NCI-H526 treated with DMSO at 0.1 percent for 48 hours (cell line): ENCODE measurements around the gene VPS29.
A peak's percentile ranks its signal among the peaks of the same experiment; 100 is the strongest.
"Not testable (repeated sequence)": the region's sequence is repeated elsewhere in the genome, so short reads cannot be mapped to it uniquely, and the experiment has no call there.

ENCODE experiments used
- DNase-seq: peaks from one replicate; lab custom pipeline; 2025; lab: John Stamatoyannopoulos, UW

Gene VPS29

DNA sequence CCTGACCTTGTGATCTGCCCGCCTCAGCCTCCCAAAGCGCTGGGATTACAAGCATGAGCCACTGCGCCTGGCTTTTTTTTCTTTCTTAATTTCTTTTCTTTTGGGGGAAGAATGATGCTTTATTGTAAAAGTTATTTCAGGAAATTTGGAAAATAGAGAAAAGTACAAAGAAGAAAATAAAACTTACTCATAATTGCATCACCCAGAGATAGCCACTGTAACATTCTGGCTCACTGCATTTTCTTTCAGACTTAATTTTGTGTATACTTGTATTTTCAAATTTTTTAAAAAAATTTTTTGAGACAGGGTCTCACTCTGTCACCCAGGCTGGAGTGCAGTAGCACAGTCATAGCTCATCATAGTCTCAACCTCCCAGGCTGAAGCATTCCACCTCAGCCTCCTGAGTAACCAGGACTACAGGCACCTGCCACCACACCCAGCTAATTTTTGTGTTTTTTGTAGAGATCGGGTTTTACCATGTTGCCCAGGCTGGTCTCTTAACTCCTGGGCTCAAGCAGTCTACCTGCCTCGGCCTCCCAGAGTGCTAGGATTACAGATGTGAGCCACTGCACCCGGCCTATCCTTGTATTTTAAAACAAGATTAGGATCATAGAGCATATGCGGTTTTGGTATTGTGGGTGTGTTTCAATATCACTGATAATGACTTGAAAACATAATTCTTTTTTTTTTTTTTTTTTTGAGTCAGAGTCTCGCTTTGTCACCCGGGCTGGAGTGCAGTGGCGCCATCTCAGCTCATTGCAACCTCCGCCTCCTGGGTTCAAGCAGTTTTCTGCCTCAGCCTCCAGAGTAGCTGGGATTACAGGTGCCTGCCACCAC lies 19.2 kb upstream of the VPS29 start:
- not testable (repeated sequence) for DNase-seq

DNA sequence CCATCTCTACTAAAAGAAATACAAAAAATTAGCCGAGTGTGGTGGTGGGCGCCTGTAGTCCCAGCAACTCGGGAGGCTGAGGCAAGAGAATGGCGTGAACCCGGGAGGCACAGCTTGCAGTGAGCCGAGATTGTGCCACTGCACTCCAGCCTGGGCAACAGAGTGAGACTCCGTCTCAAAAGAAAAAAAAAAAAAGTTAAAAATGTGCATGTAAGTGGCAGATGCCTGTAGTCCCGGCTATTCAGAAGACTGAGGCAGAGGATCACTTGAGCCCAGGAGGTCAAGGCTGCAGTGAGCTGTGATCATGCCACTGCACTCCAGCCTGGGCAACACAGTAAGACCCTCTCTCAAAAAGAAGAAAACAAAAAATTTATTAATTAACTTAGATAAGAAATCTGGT lies 16.1 kb upstream of the VPS29 start:
- not testable (repeated sequence) for DNase-seq

DNA sequence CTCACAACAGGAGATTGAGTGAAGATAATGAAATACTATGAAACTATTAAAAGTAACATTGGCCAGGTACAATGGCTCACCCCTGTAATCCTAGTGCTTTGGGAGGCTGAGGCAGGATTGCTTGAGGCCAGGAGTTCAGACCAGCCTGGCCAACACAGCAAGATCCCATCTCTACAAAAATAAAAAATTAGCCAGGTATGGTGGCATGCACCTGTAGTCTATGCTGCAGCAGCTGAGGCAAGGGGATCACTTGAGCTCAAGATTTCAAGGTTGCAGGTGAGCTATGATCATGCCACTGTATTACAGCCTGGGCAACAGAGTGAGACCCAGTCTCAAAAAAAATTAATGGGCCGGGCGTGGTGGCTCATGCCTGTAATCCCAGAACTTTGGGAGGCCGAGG lies 15.1 kb upstream of the VPS29 start:
- no peak for DNase-seq

DNA sequence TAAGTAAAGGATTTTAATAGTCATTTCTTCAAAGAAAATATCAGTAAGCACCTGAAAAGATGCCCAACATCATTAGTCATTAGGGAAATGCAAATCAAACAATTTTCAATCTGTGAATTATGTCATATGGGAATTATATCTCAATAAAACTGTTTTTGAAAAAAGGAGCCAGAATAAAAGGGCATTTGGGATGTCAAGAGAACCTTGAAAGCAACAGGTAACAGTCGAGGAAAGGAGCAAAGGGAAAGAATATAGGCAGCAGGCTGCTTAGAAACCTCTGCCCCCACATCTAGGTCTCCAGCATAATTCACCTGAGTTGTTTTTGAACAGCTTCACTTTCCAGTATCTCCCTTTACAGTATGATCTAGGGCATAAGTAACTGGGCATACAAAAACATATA lies 12.5 kb upstream of the VPS29 start:
- no peak for DNase-seq

DNA sequence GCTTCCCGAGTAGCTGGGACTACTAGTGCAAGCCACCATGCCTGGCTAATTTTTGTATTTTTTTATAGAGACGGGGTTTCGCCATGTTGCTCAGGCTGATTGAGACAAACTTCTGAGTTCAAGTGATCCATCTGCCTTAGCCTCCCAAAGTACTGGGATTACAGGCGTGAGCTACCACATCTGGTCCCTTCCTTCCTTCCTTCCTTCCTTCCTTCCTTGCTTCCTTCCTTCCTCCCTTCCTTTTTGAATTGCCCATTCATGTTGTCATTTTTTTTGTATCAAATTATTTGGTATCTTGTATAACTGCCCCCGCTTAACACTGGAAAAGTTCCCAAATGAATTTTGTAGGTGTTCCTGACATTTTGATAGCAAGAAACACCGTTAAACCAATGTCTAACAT lies 11.9 kb upstream of the VPS29 start:
- DNase-seq = no peak

DNA sequence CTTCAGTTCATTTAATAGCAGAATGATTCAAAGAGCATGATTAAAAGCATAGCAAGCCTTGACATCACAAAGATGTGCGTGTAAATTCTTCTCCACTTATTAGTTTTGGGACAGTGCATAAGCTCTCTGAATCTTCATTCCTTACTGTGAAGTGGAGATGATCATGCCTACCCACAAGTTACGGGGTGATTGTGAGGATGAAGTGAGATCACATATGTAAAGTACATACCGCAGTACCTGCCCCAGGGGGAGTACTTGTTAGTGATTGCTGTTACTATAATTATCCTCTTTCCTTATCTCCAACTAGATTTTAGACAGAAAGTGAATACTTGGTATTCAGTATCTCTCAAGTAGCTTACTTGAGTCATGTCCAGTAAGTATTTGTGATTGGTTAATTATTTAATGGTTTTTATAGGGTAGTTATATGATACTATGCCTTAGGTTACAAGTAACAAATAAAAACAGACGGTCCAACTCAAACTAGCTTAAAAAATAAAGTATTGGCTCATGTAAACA lies 6.2 kb upstream of the VPS29 start:
- no peak for DNase-seq

DNA sequence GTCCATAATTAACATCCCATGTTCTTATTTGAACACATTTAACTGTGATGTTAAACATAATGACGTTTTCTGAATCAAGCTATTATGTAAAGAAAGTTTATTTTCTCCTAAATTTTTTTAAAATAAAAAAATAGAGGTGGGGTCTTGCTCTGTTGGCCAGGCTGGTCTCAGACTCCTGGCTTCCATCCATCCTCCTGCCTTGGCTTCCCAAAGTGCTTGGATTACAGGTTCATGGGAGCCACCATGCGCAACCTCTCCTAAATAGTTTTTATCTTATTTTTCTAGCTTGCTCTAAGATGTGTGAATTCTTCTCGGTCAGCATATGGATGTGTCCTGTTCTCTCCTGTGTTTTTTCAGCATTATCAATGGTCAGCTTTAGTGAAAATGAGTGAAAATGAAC lies 3.4 kb upstream of the VPS29 start:
- DNase-seq = no peak

DNA sequence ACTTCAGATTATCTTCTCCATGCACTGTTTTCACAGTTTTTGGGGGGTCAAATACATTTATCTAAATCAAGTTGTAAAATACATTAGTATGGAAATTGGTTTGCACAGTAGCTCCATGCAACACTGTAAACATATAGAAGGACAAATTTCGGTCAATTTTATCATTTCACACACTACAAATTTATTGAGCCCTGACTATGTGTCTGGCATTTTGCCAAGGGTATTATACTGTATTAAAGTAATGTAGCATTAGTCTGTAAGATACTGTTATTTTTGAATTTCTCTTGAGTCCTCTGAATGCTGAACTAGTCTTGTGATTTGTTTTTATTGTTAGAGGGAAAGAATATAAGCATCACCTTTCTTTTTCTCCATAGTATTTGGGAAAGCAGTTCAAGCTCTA lies 1.5 kb upstream of the VPS29 start:
- DNase-seq = no peak

DNA sequence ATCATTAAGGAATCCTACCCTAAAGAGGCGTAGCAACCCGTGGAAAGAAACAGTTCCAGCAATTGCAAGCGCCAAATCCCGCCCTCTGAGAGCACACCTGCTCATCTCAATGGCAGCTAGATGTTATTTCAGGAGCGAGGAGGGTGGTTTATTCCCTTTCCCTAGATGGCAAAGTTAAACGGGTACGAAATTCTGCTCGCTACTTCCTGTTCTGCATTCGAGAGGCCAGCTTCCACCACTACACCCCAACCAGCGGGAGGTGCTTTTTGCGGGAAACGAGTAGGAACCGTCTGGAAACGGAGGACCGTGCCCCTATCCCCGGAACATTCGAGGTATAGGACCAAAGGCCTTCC lies 536 bp downstream of the VPS29 start:
- peak; percentile 52 for DNase-seq

DNA sequence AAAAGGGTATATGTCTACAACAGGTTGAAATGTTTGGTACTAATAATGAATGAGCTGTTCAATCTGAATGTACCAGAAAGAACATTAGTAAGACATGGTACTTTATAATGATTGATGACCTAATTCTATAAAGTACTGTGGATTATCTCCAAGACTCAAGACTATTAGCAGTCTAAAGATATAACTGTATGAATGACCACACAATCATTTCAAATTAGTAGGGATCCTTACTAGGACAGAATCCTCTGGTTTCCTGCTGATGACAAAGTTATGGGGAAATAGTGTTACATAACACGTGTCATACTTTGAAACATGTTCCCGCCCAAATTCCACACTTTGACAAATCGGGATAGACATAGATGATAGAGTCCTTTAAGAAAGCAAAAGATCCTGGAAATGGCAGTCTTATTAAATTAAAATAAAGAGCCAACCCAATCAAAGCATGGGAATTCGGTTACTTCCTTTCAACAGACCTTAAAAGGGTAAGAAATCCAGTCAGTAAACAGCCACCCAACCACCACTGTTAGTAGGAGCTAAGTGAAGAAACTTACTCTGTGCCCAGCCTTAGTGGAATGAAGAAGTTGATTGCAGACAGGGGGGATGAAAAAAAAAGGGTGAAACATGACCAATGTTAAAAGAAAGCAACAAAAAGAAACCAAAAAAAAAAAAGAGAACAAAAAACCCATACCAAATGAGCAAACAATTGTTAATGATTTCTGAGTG lies 2.8 kb downstream of the VPS29 start:
- no peak for DNase-seq

DNA sequence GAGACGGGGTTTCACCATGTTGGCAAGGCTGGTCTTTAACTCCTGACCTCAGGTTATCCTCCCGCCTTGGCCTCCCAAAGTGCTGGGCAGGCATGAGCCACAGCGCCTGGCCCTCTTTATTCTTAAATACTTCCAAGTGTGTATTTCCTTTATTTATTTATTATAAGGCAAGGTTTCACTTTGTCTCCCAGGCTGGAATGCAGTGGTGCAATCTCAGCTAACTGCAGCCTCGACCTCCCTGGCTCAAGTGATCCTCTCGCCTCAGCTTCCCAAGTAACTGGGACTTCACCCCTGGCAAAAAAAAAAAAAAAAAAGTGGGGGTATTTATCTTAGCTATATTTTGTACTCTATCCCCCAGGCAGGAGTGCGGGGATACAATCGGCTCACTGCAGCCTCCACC lies 26.5 kb downstream of the VPS29 start:
- DNase-seq = no peak

DNA sequence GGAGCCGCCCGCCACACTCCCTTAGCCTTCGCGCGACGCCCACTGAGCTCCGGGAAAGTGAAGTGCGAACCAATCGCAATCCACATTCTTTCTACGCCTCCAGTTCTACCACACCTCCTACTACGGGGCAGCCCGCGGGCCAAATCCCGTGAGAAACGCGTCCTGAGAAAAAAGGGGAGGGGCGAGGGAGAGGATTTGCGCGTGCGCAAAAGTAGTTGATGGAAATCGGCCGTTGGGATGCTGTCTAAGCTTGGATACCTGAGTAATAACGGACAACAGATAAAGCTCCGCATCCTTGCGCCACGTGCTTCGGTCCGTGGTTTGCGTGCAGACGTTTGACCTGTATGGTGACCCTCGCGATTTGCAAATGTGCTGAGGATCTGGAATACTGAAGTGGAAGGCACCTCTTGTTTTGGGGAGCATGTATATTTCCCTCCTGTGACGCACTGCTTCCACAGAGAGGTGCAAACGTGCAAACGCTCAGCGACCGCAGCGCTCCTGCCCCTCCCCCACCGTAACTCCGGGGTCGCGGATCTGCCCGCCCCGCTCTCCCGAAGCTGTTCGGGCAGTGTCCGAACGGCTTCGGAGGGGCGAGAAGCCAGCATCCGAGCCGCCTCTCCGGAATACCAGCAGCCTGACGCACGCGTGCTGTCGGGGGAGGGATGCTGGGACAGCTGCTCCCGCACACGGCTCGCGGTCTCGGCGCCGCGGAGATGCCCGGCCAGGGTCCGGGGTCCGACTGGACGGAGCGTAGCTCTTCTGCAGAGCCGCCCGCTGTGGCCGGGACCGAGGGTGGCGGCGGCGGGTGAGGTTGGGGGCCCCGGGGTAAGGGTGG lies 33.5 kb downstream of the VPS29 start, which contains the start of the genes FAM216A and GPN3:
TSS of gene FAM216A (plus strand) at position 632 of the 835 bp plus-strand sequence. CDS start at position 663, 31 bp downstream.
TSS of gene GPN3 (minus strand) at position 44 of the 835 bp plus-strand sequence. CDS start 54 bp downstream, outside the sequence.
- DNase-seq = peak; percentile 99

DNA sequence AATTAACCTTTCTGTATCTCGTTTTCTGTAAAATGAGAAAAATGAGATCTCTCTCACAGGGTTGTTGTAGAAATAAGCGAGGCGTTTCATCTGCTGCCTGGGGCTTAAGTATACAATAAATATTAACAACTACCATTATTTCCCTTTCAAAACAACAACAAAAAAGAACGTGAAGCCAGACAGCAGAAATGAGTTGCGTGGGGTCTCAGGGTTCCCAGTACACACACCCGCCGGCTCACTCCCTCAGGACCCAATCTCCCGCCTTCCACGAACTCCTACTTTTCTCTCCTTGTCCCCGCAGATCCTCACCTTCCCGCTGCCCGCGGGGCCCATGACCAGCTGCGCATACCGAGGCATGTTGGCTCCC lies 34.1 kb downstream of the VPS29 start:
- DNase-seq = no peak

DNA sequence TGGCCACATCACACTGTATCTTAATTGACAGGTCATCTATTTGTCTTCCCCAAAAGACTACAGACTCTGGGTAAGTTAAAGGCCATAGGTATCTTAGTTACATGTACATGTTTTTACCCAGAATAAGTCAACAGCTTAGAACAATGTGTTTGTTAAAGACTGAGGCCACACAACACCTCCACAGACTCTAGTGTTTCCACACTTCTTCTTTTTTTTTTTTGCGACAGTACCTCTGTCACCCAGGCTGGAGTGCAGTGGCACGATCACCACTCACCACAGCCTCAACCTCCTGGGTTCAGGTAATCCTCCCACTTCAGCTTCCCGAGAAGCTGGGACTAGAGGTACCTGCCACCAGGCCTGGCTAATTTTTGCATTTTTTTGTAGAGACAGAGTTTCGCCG lies 35.1 kb downstream of the VPS29 start:
- no peak for DNase-seq

DNA sequence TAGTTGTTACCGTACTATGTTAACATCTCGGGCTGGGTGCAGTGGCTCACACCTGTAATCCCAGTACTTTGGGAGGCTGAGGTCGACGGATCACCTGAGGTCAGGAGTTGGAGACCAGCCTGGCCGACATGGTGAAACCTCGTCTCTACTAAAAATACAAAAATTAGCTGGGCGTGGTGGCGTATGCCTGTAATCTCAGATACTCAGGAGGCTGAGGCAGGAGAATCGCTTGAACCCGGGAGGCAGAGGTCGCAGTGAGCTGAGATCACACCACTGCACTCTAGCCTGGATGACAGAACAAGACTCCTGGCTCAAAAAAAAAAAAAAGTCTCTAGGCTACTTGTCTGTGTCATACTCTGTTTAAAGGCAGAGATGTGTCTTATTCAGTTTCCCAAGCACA lies 36.1 kb downstream of the VPS29 start:
- not testable (repeated sequence) for DNase-seq

DNA sequence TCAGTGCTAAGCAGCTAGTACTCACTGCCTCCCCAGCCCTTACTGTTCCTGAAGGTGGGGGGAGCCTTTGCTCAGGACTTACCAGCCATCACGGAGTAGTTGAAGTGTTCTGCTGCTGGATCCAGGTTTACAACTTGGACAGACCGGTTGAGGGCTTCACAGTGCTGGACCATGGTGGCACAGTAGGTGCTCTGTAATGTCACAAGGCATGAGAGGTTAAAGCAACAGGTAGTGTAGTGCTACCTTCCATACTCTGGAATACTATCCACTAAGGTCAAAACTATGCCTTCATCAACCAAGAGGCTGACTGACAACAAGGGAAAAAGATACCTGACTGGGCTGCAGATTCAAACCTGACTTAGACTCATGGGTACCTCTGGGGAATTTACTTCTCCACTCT lies 36.9 kb downstream of the VPS29 start:
- no peak for DNase-seq

DNA sequence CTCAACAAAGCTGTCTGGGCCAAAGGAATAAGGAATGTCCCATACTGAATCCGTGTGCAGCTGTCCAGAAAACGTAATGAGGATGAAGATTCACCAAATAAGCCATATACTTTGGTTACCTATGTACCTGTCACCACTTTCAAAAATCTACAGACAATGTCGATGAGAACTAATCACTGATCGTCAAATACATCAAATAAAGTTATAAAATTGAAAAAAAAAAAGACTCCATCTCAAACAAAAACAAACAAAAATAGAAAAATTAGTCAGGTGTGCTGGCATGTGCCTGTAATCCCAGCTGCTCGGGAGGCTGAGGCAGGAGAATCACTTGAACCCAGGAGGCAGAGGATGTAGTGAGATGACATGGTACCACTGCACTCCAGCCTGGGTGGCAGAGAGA lies 40.7 kb downstream of the VPS29 start:
- not testable (repeated sequence) for DNase-seq

DNA sequence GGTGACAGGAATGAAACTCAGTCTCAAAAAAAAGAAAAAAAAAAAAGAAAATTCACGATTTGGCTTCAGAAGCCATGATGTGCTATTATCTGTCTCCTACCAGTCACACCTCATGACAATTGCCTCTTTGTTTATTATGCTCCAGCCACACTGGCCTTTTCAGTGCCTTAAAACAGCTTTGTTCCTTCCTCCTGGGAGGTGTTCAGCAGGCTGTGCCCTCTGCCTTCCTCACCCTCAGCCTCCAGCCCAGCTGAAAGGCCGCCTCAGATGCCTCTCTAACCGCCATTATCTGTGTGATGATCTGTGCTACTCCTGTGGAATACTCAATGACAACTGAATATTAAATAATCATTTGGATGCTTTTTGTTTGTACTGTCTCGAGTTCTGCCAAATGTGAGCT lies 43.2 kb downstream of the VPS29 start:
- DNase-seq = no peak

DNA sequence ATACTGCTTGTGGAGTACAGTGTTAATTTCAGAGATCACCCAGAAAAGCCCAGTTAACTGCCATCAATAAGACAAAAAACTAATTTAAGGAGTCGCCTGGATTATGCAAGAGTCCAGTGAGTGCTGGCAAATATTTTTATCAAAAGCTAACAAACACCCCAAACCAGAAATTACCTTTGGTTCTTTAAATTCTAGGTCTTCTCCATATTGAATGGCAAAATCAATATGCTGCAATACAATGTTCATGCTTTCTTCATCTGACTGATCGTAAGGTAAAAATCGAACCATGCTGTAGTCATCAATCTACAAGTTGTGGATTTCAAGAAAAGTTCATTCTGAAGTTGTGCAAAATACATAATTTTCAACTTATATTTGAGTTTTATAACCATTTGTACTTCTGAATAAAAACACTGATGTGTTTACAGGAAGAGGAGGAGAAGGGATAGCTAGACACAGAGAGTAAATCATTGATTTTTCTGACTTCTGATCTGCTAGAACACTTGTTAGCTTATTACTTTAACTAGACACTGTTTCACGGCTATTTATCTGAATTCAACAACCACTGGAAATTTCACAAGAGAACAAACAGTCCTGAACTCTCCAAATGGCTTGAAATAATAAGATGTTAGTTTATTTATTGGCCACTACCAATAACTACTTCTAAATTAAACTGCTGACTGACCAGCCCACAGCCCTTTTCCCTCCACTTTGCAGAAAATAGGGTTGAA lies 48.2 kb downstream of the VPS29 start:
- DNase-seq = no peak

DNA sequence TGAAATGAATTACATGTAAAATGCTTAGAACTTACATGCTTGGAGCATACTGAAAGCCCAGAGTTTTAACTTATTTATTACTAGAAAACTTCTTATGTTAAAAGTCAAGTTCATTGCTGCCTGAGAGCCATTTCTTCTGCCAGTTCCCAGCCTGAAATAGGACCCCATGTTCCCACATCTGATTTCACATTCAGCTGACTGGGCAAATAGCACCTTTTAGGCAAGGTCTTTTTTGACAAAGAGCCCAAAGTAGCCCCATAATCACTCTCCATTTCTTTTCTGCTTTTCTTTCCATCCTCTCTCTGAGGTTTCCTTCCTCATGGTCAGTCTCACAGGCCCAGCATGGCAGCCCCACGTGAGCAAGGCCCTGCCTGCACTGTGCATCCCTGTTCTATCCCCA lies 50.6 kb downstream of the VPS29 start:
- no peak for DNase-seq

DNA sequence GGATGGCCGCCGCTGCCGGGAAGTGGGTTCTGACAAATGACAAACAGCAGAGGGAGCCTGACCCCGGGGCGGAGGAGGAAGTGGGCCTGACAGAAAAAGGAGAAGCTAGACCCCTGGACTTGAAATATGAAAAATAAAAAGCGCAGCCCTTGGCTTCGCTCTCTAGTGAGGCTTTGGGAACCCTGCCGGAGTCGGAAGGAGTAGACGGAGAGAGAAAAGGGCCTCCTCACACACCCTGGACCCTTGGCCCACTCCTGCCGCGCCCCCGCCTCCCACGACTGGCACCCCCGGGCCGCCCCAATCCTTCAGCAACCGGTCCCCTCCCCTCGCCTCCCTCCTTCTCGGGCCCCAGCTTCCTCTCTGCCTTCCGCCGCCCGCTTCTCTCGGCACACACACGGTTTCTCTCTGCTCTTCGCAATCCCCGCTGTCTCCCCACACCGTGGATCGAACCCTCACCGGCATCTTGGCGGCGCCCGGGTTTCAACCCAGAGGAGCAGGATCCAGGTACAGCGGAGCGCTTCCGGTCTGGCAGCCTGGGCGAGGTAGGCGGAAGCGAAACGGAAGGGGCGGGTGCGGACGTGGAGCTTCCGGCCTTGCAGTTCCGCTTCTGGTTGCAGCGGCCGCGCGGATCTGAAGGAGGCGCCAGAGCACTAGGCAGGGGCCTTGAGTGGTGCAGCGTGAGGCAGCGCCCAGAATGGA lies 52.0 kb downstream of the VPS29 start, which contains the start of gene ARPC3:
TSS of gene ARPC3 (minus strand) at position 539 of the 699 bp plus-strand sequence. CDS start at position 462, 77 bp downstream.
- peak; percentile 90 for DNase-seq
